Omental fat pad (tissue), 4 donors: Measurements from ENCODE around the gene HPN. TPM values are rescaled to one million over a fixed set of nuclear protein-coding genes. Genes with fewer than 3 reads are reported as not detected.

Source experiments
- ATAC-seq: fragments of 150-250 bp; one replicate; pipeline ENCODE4 v1.9.1; 2016; ENCODE audit warnings: mild to moderate bottlenecking, moderate library complexity; ENCODE audit not compliant: low FRiP score
- DNase-seq: peaks from one replicate; pipeline ENCODE4 v3.0.0-alpha.2; 2019; ENCODE audit warnings: low spot score
- total RNA-seq, 4 donors: library from RNA; depleted of rRNA; stranded (reverse); fragments of >200 nt; gene quantifications; one replicate each; pipeline ENCODE4 v1.1.0, GENCODE V29; 2016
- TF ChIP-seq, protein P1 (sequence below), 3 donors: fragments of 450-650 bp; IDR thresholded peaks; one replicate each; pipeline ENCODE4 v1.5.1; 2016 to 2017; ENCODE audit warnings: antibody characterized with exemption in 3 of 3, mild to moderate bottlenecking in 3 of 3, moderate library complexity in 2 of 3

HPN gene
- total RNA-seq, 4 donors from 2014 or later: 0.95 to 1.4 (median 1.2) TPM

DNA sequence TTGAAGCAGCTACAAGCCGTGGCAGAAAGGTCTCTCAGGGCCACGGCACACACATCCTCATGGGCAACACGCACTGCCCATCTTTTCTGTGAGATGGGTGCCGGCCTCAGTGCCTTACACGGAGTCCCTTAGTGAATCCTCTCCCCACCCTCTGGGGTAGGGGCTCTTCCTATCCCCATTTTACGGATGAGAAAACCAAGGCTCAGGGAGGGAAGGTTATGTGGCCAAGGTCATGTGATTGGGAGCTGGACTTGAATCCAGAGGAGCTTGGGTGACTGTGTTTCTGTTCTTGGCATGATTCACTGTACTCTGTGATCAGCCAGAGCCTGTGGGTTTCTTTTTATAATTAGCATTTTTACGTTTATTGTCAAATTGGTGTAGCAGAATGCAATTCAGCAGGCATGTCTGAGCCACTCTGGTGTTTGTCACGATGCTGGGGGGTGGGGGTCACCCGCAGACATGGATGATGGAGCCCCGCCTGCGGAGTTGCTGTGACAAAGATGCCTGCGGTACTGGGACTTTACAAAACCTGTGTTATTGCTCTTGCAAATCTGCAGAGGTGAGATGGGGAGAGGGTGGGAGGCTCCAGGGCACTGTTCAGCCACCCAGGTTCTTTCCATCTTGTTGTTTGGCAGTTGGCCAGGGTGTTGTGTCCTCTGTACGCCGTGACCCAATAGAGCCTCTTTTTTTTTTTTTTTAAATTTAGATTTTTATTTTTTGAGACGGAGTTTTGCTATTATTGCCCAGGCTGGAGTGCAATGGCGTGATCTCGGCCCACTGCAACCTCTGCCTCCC is 6.7 kb upstream of the HPN start:
- no peak for DNase-seq
- TF ChIP-seq, protein P1, sequence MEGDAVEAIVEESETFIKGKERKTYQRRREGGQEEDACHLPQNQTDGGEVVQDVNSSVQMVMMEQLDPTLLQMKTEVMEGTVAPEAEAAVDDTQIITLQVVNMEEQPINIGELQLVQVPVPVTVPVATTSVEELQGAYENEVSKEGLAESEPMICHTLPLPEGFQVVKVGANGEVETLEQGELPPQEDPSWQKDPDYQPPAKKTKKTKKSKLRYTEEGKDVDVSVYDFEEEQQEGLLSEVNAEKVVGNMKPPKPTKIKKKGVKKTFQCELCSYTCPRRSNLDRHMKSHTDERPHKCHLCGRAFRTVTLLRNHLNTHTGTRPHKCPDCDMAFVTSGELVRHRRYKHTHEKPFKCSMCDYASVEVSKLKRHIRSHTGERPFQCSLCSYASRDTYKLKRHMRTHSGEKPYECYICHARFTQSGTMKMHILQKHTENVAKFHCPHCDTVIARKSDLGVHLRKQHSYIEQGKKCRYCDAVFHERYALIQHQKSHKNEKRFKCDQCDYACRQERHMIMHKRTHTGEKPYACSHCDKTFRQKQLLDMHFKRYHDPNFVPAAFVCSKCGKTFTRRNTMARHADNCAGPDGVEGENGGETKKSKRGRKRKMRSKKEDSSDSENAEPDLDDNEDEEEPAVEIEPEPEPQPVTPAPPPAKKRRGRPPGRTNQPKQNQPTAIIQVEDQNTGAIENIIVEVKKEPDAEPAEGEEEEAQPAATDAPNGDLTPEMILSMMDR (IDR thresholded peaks at IDR 0.05): no peak
- no peak for ATAC-seq

DNA sequence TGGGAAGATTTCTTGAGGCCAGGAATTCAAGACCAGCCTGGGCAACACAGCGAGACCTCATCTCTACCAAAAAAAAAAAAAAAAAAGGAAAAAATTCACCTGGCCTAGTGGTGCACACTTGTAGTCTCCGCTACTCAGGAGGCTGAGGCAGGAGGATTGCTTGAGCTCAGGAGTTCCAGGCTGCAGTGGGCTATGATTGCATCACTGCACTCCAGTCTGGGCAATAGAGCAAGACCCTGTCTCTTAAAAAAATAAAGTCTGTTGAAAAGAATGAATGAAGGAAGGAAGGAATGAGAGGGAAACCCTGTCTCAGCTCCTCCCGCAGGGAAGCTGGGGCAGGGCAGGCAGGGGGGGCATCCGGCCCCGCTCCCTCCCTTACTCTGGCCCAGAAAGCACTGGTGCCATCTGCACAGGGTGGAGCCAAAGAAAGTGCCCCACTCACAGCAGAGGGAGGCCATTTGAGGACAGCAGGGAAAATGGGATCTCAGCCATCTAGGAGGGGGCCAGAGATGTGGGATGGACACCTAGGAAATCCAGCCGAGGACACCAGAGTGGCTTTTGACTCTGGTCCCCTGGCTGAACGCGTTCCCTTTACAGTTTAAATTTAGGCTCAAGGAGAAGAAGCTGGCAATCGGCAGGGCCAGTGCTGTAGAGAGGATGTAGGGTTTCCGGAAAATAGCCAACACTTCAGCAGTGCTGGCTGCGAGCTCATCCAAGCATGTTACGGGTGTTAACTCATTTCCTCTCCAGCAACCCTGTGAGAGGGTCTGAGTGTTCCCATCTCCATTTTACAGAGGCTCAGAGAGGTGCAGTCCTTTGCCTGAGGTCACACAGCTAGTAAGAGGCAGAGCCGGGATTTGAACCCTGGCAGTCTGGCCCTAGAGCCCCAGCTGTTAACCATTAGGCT is 3.6 kb upstream of the HPN start:
- no peak for ATAC-seq
- no peak for DNase-seq
- TF ChIP-seq, protein P1 (IDR thresholded peaks at IDR 0.05): no peak

DNA sequence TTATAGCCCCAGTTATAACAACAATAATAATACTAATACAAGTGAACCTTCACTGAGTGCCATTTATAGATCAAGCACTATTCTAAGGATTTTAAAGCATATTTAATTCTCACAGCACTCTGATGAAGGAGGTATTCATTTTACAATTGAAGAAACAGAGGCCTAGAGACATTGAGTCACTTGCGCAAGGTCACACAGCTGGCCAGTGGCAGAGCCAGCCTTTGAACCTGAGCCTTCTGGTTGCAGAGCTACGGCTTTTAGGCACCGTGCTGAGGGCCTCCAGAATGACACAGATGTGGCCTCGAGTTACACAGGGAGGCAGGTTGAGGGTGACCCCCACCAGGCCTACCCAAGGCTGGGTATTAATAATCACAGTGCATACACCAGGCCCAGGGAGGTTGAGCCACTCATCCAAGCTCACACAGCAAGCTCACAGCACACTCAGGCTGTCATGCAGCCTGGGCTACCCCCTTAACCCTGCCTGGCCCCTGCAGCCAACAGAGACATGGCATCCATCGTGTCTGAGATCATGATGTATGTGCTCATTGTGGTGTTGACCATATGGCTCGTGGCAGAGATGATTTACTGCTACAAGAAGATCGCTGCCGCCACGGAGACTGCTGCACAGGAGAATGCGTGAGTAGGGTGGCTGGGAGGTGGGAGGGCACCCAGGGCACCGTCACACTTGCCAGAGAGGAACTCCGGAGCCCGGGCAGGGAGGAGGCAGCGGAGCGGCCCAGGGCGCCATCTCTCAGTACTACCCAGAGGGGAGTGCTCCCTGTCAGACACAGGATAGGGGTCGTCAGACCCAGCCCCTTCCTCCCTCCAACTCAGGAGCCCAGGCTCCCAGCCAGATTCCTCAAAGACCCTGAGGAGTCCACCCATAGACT is 2.7 kb upstream of the HPN start:
- TF ChIP-seq, protein P1 (IDR thresholded peaks at IDR 0.05): no peak
- DNase-seq: no peak
- no peak for ATAC-seq

DNA sequence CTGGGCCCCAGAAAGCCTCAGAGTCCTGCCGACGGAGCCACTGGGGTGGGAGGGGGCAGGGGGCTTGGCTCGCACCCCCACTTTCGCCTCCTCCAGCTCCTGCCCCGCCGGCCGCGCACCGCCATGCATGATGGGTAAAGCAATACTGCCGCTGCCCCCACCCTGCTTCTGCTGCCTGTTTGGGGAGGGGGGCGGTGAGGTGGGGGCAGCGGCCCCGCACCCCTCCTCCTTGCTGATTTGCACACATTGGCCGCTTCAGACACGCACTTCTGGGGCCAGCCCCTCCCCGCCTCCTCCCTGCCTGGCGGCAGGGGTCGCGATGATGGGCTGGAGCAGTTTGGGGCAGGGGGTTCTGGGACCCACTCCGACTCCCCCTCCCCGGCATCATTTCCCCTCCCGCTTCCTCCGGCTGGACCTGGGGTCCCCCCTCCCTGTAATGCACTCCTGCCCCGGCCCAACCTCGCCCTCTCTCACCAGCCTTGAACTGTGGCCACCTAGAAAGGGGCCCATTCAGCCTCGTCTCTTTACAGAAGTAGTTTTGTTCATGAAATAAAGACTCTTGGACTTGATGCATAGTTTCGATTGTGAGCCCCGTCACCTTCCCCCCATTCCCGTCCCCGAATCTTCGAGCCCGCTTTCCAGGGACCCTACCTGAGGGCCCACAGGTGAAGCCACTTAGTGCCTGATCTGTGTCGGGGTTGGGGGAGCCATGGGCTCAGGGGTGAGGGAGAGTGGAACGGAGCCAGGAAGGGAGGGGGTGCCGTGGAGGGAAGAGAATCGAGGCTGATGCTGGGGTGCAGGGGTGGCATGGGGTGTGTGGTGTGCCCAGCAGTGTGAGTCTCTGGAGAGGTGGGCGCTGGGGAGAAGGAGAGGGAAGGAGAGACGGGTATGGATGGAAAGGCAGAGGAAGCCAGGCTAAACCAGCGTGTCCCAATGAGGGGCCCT is 1.4 kb upstream of the HPN start:
- TF ChIP-seq, protein P1 (IDR thresholded peaks at IDR 0.05): no peak
- ATAC-seq (no peak), DNase-seq (no peak)

DNA sequence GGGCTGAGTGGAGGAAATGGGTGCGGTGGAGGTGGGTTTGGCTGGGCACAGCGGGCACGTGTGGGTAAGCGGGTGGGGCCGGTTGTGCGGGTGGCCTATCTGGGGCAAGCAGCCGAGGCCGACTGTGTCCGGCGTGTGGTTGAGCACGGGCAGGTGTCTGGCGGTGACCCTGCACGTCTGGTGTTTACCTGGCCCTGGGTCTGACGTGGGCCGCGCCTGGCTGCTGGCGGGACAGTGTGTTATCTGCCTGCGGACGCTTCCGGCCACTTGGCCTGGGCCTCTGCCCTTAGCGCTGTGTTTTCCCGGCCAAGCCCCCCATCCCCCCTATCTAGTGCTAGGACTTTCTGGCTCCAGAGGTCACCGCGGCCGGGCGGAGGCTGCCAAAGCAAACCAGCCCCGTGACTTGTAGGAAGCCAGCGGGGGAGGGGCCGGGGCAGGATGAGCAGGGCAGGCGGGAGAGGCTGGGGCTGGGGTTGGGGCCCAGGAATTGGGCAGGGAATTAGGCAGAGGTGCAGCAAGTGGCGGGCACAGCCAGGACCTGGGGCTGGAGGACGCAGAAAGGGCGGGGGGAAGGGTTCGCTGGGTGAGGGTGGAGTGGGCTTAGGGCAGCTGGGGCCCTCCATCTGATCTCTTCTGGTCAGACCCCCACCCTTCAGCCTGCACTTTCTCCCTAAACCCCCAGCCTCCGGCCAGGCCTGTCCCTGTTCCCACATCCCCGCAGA is 534 bp upstream of the HPN start:
- TF ChIP-seq, protein P1 (IDR thresholded peaks at IDR 0.05): no peak
- peak; percentile 50 for ATAC-seq
- peak; percentile 71 for DNase-seq
